GM18517 (cell line): Measurements from ENCODE around the gene SRGAP1.
"Not testable (repeated sequence)": the region's sequence is repeated elsewhere in the genome, so short reads cannot be mapped to it uniquely, and the experiment has no call there.

ENCODE experiments used
- ATAC-seq: cut with Tn5 transposase; IDR thresholded peaks from one replicate; pipeline ENCODE4 v1.9.1; 2021; ENCODE audit warnings: mild to moderate bottlenecking, moderate library complexity; ENCODE audit not compliant: unreplicated experiment

The SRGAP1 gene

GRCh38 chr12:64187370-64187769 lies 342.9 kb downstream of the SRGAP1 start:
- ATAC-seq, result no peak

DNA sequence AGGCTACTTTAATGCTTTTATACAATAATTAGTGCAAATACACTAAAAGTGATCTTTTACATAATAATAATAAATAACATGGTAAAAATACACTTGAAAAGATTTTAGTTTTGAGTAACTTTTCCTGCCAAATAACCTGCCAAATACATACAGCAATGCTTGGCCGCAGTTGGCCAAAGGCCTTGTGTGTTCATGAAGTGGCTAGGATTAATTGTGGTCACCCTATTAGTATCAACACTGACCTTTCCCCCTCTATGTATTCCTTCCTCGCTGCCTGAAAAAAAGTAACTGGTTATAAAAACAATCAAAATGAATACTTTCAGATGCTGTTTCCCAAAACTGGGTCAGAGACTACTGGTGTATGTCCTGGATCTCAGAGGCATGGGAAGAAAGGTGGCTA lies 343.3 kb downstream of the SRGAP1 start:
- no peak for ATAC-seq

- ATAC-seq, result no peak
Observed at GRCh38 chr12:64189530-64189929, 345.0 kb downstream of the SRGAP1 start.

DNA sequence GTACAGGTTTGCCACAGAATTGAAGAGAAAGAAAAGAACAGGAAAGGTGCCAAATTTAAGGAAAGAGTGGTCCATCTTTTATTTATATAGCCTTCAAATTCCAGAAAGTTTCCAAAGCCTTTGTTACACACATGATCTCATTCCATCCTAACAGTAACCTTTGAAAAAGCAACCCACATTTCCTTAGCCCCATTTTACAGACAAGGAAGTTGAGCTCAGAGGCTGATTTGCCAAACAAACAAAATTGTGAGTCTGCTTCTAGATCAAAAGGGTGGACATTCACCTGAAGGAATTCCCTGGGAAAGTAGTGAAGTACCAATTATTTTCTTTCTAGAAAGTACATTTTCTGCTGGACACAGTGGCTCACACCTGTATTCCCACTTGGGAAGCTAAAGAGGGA lies 345.6 kb downstream of the SRGAP1 start:
- ATAC-seq, result no peak

DNA sequence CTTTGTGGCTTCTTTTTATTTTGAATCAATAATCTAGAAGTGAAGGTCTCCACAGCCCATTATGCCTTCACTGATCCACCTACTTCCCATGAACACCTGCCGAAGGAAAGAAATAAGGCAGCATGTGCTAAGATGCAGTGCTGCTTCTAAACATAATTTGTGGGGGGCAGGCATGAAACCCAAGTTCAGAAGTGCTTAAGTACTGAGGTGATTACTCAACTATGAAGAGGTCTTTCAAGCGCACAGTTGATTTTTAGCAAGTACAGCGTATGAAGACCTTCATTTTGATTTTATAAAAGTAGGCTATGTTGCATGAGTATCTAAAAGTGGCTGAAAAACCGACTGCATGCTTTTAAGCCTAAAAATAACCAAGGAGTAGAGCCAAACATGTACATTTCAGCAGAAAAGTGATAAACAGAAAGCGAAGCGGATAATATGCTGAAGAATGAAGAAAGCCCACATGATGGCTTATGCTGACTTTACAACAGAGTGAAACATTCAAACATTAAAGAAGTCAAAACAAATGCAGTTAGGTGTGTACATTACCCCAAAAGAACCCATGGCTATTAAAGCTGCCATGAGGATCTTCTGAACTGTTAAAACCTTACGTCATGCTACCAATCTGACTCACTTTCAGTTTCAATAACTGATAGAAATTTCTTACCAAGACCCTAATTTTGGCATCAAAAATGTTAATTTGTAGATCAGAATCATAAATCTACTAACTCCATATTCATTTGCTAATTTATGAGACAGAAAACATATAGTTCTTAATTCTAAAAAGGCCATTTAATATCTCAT lies 348.3 kb downstream of the SRGAP1 start:
- peak; percentile 97 for ATAC-seq

DNA sequence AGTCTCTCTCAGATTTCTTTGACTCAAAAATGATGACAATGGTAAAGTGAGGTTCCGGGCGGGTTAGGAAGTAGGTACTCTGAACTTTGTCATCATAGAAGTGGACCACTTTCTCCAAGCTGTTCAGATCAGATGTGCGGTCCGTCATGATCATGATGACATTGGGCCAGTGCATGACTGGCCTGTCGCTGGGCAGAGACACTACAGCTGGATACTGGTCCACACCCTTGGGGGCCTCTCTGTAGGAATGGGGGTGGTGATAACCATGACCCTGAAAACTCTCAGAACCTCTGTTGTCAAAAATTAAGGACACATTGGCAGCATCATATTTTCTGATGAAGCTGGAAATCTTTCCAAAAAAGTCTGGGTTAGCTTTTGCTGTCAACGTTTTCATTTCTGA lies 349.4 kb downstream of the SRGAP1 start:
- ATAC-seq, result no peak

DNA sequence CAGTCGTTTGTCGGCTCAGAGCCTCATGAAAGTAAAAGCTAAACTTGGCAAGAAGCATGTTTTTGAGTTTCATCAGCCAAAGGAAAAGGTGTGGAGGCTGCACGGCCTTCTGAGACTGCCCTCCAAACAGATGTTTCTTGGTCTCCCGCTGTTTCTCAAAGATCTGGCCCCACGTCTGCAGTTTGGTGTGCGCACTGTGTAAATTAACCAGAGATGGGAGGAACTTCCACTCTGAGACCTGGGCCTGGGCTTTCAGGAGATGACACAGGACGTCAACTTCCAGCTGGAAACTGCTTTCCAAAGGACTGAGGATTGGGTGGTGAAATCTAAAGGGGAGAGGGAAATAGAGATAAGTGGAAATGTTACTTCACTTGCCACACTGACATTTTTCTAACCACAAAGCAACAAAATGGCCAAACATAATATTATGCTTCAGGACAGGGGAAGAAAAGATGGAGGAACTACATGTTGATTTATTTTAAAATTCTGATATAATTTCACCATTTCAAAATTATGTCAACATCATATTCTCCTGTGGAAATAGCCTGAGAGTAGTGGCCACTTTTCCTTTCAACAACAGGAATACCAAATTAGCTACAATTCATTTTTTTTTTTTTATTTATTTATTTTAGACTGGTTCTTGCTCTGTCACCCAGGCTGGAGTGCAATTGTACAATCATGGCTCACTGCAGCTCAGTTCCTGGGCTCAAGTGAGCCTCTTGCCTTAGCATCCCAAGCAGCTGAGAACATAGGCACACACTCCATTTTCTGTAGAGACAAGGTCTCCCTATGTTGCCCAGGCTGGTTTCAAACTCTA lies 350.0 kb downstream of the SRGAP1 start:
- no peak for ATAC-seq

- ATAC-seq, result not testable (repeated sequence)
Observed at GRCh38 chr12:64195841-64196240, 351.3 kb downstream of the SRGAP1 start.

GRCh38 chr12:64203036-64203435 lies 358.5 kb downstream of the SRGAP1 start:
- no peak for ATAC-seq

DNA sequence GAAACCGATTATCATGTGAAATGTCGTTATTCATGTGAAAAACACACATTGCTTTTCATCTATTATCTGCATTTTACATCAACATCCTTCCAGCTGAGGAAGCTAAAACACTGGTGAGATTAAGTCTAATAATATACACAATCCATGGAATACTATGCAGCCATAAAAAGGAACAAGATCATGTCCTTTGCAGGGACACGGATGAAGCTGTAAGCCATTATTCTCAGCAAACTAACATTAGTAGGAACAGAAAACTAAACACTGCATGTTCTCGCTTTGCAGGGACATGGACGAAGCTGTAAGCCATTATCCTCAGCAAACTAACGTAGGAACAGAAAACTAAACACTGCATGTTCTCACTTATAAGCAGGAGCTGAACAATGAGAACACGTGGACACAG lies 359.3 kb downstream of the SRGAP1 start:
- ATAC-seq, result no peak

DNA sequence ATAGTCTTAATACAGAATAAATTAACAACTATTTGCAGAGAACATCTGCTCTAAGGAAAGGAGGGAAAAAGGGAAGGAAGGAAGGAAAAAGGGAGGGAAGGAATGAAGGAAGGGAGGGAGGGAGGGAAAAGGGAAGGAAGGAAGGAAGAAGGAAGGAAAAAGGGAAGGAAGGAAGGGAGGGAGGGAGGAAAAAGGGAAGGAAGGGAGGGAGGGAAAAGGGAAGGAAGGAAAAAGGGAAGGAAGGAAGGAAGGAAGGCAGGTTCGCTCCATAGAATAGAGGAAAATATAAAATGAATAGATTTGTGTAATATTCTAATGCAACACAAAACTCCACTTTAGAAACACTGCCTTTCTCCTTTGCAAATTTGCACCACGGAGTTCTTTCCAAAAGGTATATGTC lies 361.0 kb downstream of the SRGAP1 start:
- ATAC-seq, result no peak

DNA sequence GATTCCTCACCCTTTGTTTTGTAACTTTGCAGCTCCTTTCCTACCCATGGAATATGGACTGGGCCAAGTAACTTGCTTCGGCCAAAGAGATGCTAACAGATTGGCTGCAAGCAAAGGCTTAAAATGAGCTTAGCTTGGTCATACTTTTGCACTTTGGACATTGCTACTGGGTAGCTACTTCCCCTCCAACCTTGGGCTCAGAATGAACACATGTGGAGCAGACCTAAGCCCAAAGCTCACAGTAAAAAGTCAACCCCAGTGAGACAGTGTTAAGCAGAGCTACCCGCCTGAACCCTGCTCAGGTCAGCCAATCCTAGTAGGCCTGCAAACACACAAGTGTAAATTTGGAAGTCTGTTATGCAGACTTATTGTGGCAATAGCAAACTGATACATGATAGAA lies 363.0 kb downstream of the SRGAP1 start:
- no peak for ATAC-seq
